Measurements from ENCODE around the gene PIEZO2.

PIEZO2 gene

DNA sequence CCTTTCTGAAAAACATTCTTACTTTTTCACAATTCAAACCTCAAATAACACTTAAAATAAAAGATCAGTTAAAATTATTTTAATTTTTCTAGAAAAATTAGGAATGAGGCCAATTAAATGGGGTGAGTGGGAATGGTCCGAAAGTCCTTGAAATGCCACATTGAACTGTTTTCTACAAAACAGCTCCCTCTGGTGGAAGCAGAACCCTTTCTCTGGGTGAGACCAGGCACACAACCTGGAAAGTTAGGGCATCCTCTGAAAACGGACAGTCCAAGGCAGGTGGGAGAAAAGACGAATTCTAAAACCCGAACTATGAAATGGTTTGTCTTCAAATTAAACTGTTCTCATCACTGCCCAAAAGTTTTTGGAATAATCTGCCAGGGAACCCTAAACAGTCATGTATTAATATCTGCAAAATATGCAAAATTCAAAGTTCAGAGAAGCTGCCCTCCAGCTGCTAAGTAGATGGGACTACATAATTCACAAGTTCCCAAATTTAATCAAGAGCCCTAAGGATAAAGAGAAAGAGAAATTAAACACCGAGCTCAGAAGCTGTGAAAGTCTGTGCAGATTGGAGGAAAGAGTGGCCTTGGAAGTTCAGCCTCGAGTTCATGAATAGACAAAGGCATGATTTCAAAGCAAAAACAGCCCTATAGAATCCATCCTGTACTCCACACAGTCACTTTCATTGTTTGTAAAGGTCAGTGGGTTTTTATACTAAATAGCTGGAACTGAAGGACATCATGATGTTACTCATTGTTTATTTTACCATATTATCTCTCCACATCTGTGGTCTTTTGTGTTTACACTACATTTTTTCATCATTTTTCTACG lies 108.3 kb downstream of the PIEZO2 start:
- Histone ChIP-seq H3K4me3 (ENCODE audit: low read length) (no peak overlapping the region), H3K9me2 (replicated peaks; ENCODE audit: control insufficient read depth, low read length) (no peaks in the 10 kb centered on the region), H3K4me2 (ENCODE audit: low read length) (no peak overlapping the region), H3K4me1 (ENCODE audit: control insufficient read depth, low read length) (no peaks in the 10 kb centered on the region), H3F3A (ENCODE audit: control insufficient read depth, insufficient read depth) (no peaks in the 10 kb centered on the region), H3K9me3 (ENCODE audit: control insufficient read depth, insufficient read depth, low read length) (no peaks in the 10 kb centered on the region), H3K27me3 (ENCODE audit: control insufficient read depth, low read length) (no peaks in the 10 kb centered on the region), H4K20me1 (ENCODE audit: control insufficient read depth, insufficient read depth, low read depth, low read length) (no peaks in the 10 kb centered on the region), H3K79me2 (ENCODE audit: control insufficient read depth, low read length) (no peaks in the 10 kb centered on the region), H3K27ac (ENCODE audit: low read depth, low read length) (no peak overlapping the region), H3K36me3 (ENCODE audit: control insufficient read depth, low read length) (no peaks in the 10 kb centered on the region)
- TF ChIP-seq EZH2phosphoT487 (IDR thresholded peaks at IDR 0.05; ENCODE audit: borderline replicate concordance, low read length) (no peak), CTCF (IDR thresholded peaks at IDR 0.05; ENCODE audit: low read depth, low read length, poor library complexity, severe bottlenecking) (peak; percentile 48)

DNA sequence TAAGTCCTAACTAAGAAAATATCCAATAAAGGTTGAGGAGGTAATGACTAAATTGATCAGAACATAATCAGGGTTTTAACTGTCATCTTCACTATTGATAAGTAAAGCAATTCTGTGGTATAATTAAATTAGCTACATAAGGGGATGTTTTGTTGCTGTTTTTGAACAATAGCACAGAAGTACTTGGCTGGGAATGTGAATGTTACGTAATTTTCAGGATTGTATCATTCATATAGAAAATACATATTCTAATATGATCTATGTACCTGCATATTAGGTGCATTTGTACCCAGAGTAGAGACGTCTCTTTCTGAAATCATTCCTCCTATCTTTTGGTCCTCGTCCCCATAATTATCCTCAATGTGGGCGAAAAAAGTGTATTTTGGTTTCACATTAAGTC lies 109.0 kb downstream of the PIEZO2 start:
- TF ChIP-seq EZH2phosphoT487 (IDR thresholded peaks at IDR 0.05; ENCODE audit: borderline replicate concordance, low read length) (no peak), CTCF (IDR thresholded peaks at IDR 0.05; ENCODE audit: low read depth, low read length, poor library complexity, severe bottlenecking) (no peak)
- H3K4me1 ChIP-seq (ENCODE audit: control insufficient read depth, low read length): no peaks in the 10 kb centered on the region
- no peaks in the 10 kb centered on the region for H3K9me2 ChIP-seq (replicated peaks; ENCODE audit: control insufficient read depth, low read length)
- no peaks in the 10 kb centered on the region for H3K79me2 ChIP-seq (ENCODE audit: control insufficient read depth, low read length)
- H3K27ac ChIP-seq (ENCODE audit: low read depth, low read length): no peak overlapping the region
- H3K36me3 ChIP-seq (ENCODE audit: control insufficient read depth, low read length): no peaks in the 10 kb centered on the region
- H3K4me2 ChIP-seq (ENCODE audit: low read length): no peak overlapping the region
- no peaks in the 10 kb centered on the region for H3F3A ChIP-seq (ENCODE audit: control insufficient read depth, insufficient read depth)
- no peak overlapping the region for H3K4me3 ChIP-seq (ENCODE audit: low read length)
- H4K20me1 ChIP-seq (ENCODE audit: control insufficient read depth, insufficient read depth, low read depth, low read length): no peaks in the 10 kb centered on the region
- H3K9me3 ChIP-seq (ENCODE audit: control insufficient read depth, insufficient read depth, low read length): no peaks in the 10 kb centered on the region
- H3K27me3 ChIP-seq (ENCODE audit: control insufficient read depth, low read length): no peaks in the 10 kb centered on the region

DNA sequence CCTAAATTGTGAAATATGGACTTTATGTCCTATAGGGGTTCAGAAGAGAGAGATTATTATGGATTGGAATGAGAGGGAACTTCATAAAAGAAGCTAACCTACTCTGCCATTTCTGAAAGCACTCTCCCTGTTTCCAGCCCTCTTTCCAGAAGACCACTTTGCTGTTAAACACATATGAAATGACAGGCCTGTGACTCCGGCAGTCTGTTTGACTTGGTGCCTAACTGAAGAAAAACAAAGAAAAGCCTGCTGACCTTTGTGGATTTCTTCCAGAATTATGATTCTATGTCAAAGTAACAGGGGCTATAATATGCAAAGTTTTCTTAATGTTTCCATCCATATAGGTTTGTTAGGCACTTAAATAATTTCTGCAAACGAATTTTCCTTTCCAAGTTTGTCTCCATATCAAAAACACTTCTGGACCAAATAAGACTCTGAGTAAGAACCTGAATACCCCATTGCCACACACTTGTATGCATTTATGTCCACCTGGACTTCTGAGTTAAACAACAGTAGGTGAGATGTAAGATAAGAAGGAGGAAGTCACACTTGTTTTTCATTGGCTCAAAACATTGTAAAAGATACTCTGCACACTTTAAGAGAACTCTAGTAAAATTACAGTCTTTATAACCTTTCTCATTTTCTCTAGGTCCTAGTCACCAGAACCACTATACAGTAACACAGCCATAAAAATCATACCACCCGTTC lies 111.7 kb downstream of the PIEZO2 start:
- Histone ChIP-seq H3F3A (ENCODE audit: control insufficient read depth, insufficient read depth) (no peaks in the 10 kb centered on the region), H3K9me2 (replicated peaks; ENCODE audit: control insufficient read depth, low read length) (no peaks in the 10 kb centered on the region), H3K27me3 (ENCODE audit: control insufficient read depth, low read length) (no peaks in the 10 kb centered on the region), H3K79me2 (ENCODE audit: control insufficient read depth, low read length) (no peaks in the 10 kb centered on the region), H3K27ac (ENCODE audit: low read depth, low read length) (no peak overlapping the region), H3K4me2 (ENCODE audit: low read length) (no peak overlapping the region), H3K4me3 (ENCODE audit: low read length) (no peak overlapping the region), H3K4me1 (ENCODE audit: control insufficient read depth, low read length) (no peaks in the 10 kb centered on the region), H4K20me1 (ENCODE audit: control insufficient read depth, insufficient read depth, low read depth, low read length) (no peaks in the 10 kb centered on the region), H3K9me3 (ENCODE audit: control insufficient read depth, insufficient read depth, low read length) (no peaks in the 10 kb centered on the region), H3K36me3 (ENCODE audit: control insufficient read depth, low read length) (no peaks in the 10 kb centered on the region)
- TF ChIP-seq EZH2phosphoT487 (IDR thresholded peaks at IDR 0.05; ENCODE audit: borderline replicate concordance, low read length) (no peak), CTCF (IDR thresholded peaks at IDR 0.05; ENCODE audit: low read depth, low read length, poor library complexity, severe bottlenecking) (no peak)

Measured in DOHH2 (cell line).